ENCODE data around the gene PSMA1.

PSMA1 gene

GRCh38 chr11:14554959-14555358, 34.8 kb upstream of the PSMA1 start:
- Histone ChIP-seq H3K4me1 (ENCODE audit: control extremely low read depth in 1 of 4, control insufficient read depth in 4 of 4, insufficient read depth in 4 of 4, low read length in 3 of 4) (peaks cover 0 to 17% (median 5%) of the 10 kb centered on the region in 4 experiments), H3K4me3 (ENCODE audit: control insufficient read depth in 1 of 7, extremely low read depth in 1 of 7, insufficient read depth in 4 of 7, low read depth in 2 of 7, low read length in 6 of 7) (no peak overlapping the region), H3K36me3 (ENCODE audit: control insufficient read depth in 4 of 4, insufficient read depth in 4 of 4, low read length in 3 of 4) (no peaks in the 10 kb centered on the region), H3K27me3 (replicated peaks in 2 of 5; ENCODE audit: control insufficient read depth in 4 of 5, insufficient read depth in 5 of 5, low read length in 4 of 5) (peaks cover 0 to 3% (median 0%) of the 10 kb centered on the region in 5 experiments), H3K9me3 (ENCODE audit: control extremely low read depth in 1 of 5, control insufficient read depth in 4 of 5, insufficient read depth in 2 of 5, low read depth in 1 of 5, low read length in 4 of 5) (peaks cover 0 to 2% (median 0%) of the 10 kb centered on the region in 5 experiments), H3K27ac (ENCODE audit: insufficient read depth in 1 of 2, low read depth in 1 of 2, low read length in 2 of 2, poor library complexity in 1 of 2, severe bottlenecking in 2 of 2) (no peak overlapping the region)
- 0% methylated on average over 2 of the region's 2 CpGs for WGBS (ENCODE audit: insufficient coverage)
- DNase-seq = peak; percentile 9 to 64 (median 59)
- ChIA-PET CTCF (interaction anchor here (0.6 to 1.2 kb wide), 4 partner anchors 11 to 44 kb away, joined by 3 to 4 read pairs (median 4); no protein-coding TSS in a partner anchor), POLR2A (no interaction called here)

GRCh38 chr11:14552089-14552488, 31.9 kb upstream of the PSMA1 start:
- POLR2A ChIA-PET = interaction anchor here (0.6 kb wide), 1 partner anchor 29 kb away, joined by 5 read pairs; no protein-coding TSS in a partner anchor
- H3K9me3 ChIP-seq (ENCODE audit: control extremely low read depth in 1 of 5, control insufficient read depth in 4 of 5, insufficient read depth in 2 of 5, low read depth in 1 of 5, low read length in 4 of 5) = no peaks in the 10 kb centered on the region
- peaks cover 0 to 17% (median 5%) of the 10 kb centered on the region in 4 experiments for H3K4me1 ChIP-seq (ENCODE audit: control extremely low read depth in 1 of 4, control insufficient read depth in 4 of 4, insufficient read depth in 4 of 4, low read length in 3 of 4)
- H3K4me3 ChIP-seq (ENCODE audit: control insufficient read depth in 1 of 7, extremely low read depth in 1 of 7, insufficient read depth in 4 of 7, low read depth in 2 of 7, low read length in 6 of 7) = no peak overlapping the region
- no peak overlapping the region for H3K27ac ChIP-seq (ENCODE audit: insufficient read depth in 1 of 2, low read depth in 1 of 2, low read length in 2 of 2, poor library complexity in 1 of 2, severe bottlenecking in 2 of 2)
- WGBS (ENCODE audit: insufficient coverage) = 96% methylated on average over 4 of the region's 4 CpGs
- H3K27me3 ChIP-seq (replicated peaks in 2 of 5; ENCODE audit: control insufficient read depth in 4 of 5, insufficient read depth in 5 of 5, low read length in 4 of 5) = peaks cover 0 to 7% (median 0%) of the 10 kb centered on the region in 5 experiments
- DNase-seq = no peak
- CTCF ChIA-PET = interaction anchor here (1.0 to 1.2 kb wide), 2 partner anchors 9 to 42 kb away, joined by 3 read pairs; no protein-coding TSS in a partner anchor
- no peaks in the 10 kb centered on the region for H3K36me3 ChIP-seq (ENCODE audit: control insufficient read depth in 4 of 4, insufficient read depth in 4 of 4, low read length in 3 of 4)

GRCh38 chr11:14551380-14551779, 31.2 kb upstream of the PSMA1 start:
- POLR2A ChIA-PET = no interaction called here
- peaks cover 0 to 9% (median 0%) of the 10 kb centered on the region in 5 experiments for H3K27me3 ChIP-seq (replicated peaks in 2 of 5; ENCODE audit: control insufficient read depth in 4 of 5, insufficient read depth in 5 of 5, low read length in 4 of 5)
- no peak overlapping the region for H3K27ac ChIP-seq (ENCODE audit: insufficient read depth in 1 of 2, low read depth in 1 of 2, low read length in 2 of 2, poor library complexity in 1 of 2, severe bottlenecking in 2 of 2)
- WGBS (ENCODE audit: insufficient coverage) = 100% methylated on average over 1 of the region's 2 CpGs
- DNase-seq = no peak
- H3K4me3 ChIP-seq (ENCODE audit: control insufficient read depth in 1 of 7, extremely low read depth in 1 of 7, insufficient read depth in 4 of 7, low read depth in 2 of 7, low read length in 6 of 7) = no peak overlapping the region
- H3K9me3 ChIP-seq (ENCODE audit: control extremely low read depth in 1 of 5, control insufficient read depth in 4 of 5, insufficient read depth in 2 of 5, low read depth in 1 of 5, low read length in 4 of 5) = no peaks in the 10 kb centered on the region
- CTCF ChIA-PET = interaction anchor here (1.0 kb wide), 1 partner anchor 10 kb away, joined by 3 read pairs; no protein-coding TSS in a partner anchor
- H3K4me1 ChIP-seq (ENCODE audit: control extremely low read depth in 1 of 4, control insufficient read depth in 4 of 4, insufficient read depth in 4 of 4, low read length in 3 of 4) = peaks cover 0 to 17% (median 5%) of the 10 kb centered on the region in 4 experiments
- no peaks in the 10 kb centered on the region for H3K36me3 ChIP-seq (ENCODE audit: control insufficient read depth in 4 of 4, insufficient read depth in 4 of 4, low read length in 3 of 4)

GRCh38 chr11:14549891-14550290, 29.7 kb upstream of the PSMA1 start:
- Histone ChIP-seq H3K4me3 (ENCODE audit: control insufficient read depth in 1 of 7, extremely low read depth in 1 of 7, insufficient read depth in 4 of 7, low read depth in 2 of 7, low read length in 6 of 7) (no peak overlapping the region), H3K27me3 (replicated peaks in 2 of 5; ENCODE audit: control insufficient read depth in 4 of 5, insufficient read depth in 5 of 5, low read length in 4 of 5) (peaks cover 0 to 9% (median 0%) of the 10 kb centered on the region in 5 experiments), H3K36me3 (ENCODE audit: control insufficient read depth in 4 of 4, insufficient read depth in 4 of 4, low read length in 3 of 4) (no peaks in the 10 kb centered on the region), H3K4me1 (ENCODE audit: control extremely low read depth in 1 of 4, control insufficient read depth in 4 of 4, insufficient read depth in 4 of 4, low read length in 3 of 4) (peaks cover 0 to 16% (median 7%) of the 10 kb centered on the region in 4 experiments), H3K9me3 (ENCODE audit: control extremely low read depth in 1 of 5, control insufficient read depth in 4 of 5, insufficient read depth in 2 of 5, low read depth in 1 of 5, low read length in 4 of 5) (no peaks in the 10 kb centered on the region), H3K27ac (ENCODE audit: insufficient read depth in 1 of 2, low read depth in 1 of 2, low read length in 2 of 2, poor library complexity in 1 of 2, severe bottlenecking in 2 of 2) (no peak overlapping the region)
- CTCF ChIA-PET = no interaction called here
- no CpG with 5 or more reads among the region's 4 CpGs for WGBS (ENCODE audit: insufficient coverage)
- POLR2A ChIA-PET = no interaction called here
- DNase-seq = no peak

- Histone ChIP-seq H3K27ac (ENCODE audit: insufficient read depth in 1 of 2, low read depth in 1 of 2, low read length in 2 of 2, poor library complexity in 1 of 2, severe bottlenecking in 2 of 2) (no peak overlapping the region), H3K27me3 (replicated peaks in 2 of 5; ENCODE audit: control insufficient read depth in 4 of 5, insufficient read depth in 5 of 5, low read length in 4 of 5) (peaks cover 0 to 11% (median 1%) of the 10 kb centered on the region in 5 experiments), H3K4me3 (ENCODE audit: control insufficient read depth in 1 of 7, extremely low read depth in 1 of 7, insufficient read depth in 4 of 7, low read depth in 2 of 7, low read length in 6 of 7) (no peak overlapping the region), H3K36me3 (ENCODE audit: control insufficient read depth in 4 of 4, insufficient read depth in 4 of 4, low read length in 3 of 4) (no peaks in the 10 kb centered on the region), H3K4me1 (ENCODE audit: control extremely low read depth in 1 of 4, control insufficient read depth in 4 of 4, insufficient read depth in 4 of 4, low read length in 3 of 4) (peaks cover 0 to 25% (median 4%) of the 10 kb centered on the region in 4 experiments), H3K9me3 (ENCODE audit: control extremely low read depth in 1 of 5, control insufficient read depth in 4 of 5, insufficient read depth in 2 of 5, low read depth in 1 of 5, low read length in 4 of 5) (no peaks in the 10 kb centered on the region)
- 83% methylated on average over 2 of the region's 2 CpGs for WGBS (ENCODE audit: insufficient coverage)
- no peak for DNase-seq
- ChIA-PET POLR2A (no interaction called here), CTCF (interaction anchor here (0.8 to 1.2 kb wide), 4 partner anchors 9 to 14 kb away, joined by 3 read pairs; no protein-coding TSS in a partner anchor)
Measured at GRCh38 chr11:14547440-14547839, 27.3 kb upstream of the PSMA1 start.

- CTCF ChIA-PET = interaction anchor here (1.2 kb wide), 1 partner anchor 9 kb away, joined by 3 read pairs; no protein-coding TSS in a partner anchor
- no peak for DNase-seq
- H3K9me3 ChIP-seq (ENCODE audit: control extremely low read depth in 1 of 5, control insufficient read depth in 4 of 5, insufficient read depth in 2 of 5, low read depth in 1 of 5, low read length in 4 of 5) = no peaks in the 10 kb centered on the region
- peaks cover 0 to 32% (median 4%) of the 10 kb centered on the region in 4 experiments for H3K4me1 ChIP-seq (ENCODE audit: control extremely low read depth in 1 of 4, control insufficient read depth in 4 of 4, insufficient read depth in 4 of 4, low read length in 3 of 4)
- H3K27ac ChIP-seq (ENCODE audit: insufficient read depth in 1 of 2, low read depth in 1 of 2, low read length in 2 of 2, poor library complexity in 1 of 2, severe bottlenecking in 2 of 2) = no peak overlapping the region
- peaks cover 0 to 12% (median 5%) of the 10 kb centered on the region in 5 experiments for H3K27me3 ChIP-seq (replicated peaks in 2 of 5; ENCODE audit: control insufficient read depth in 4 of 5, insufficient read depth in 5 of 5, low read length in 4 of 5)
- no peaks in the 10 kb centered on the region for H3K36me3 ChIP-seq (ENCODE audit: control insufficient read depth in 4 of 4, insufficient read depth in 4 of 4, low read length in 3 of 4)
- H3K4me3 ChIP-seq (ENCODE audit: control insufficient read depth in 1 of 7, extremely low read depth in 1 of 7, insufficient read depth in 4 of 7, low read depth in 2 of 7, low read length in 6 of 7) = no peak overlapping the region
- POLR2A ChIA-PET = no interaction called here
Measured at GRCh38 chr11:14546672-14547071, 26.5 kb upstream of the PSMA1 start.

- CTCF ChIA-PET = interaction anchor here (0.6 to 1.6 kb wide), 4 partner anchors 12 to 1764 kb away, joined by 3 to 5 read pairs (median 3); no protein-coding TSS in a partner anchor
- Histone ChIP-seq H3K4me1 (ENCODE audit: control extremely low read depth in 1 of 4, control insufficient read depth in 4 of 4, insufficient read depth in 4 of 4, low read length in 3 of 4) (peaks cover 0 to 47% (median 4%) of the 10 kb centered on the region in 4 experiments), H3K9me3 (ENCODE audit: control extremely low read depth in 1 of 5, control insufficient read depth in 4 of 5, insufficient read depth in 2 of 5, low read depth in 1 of 5, low read length in 4 of 5) (no peaks in the 10 kb centered on the region), H3K27me3 (replicated peaks in 2 of 5; ENCODE audit: control insufficient read depth in 4 of 5, insufficient read depth in 5 of 5, low read length in 4 of 5) (peaks cover 0 to 24% (median 8%) of the 10 kb centered on the region in 5 experiments), H3K4me3 (ENCODE audit: control insufficient read depth in 1 of 7, extremely low read depth in 1 of 7, insufficient read depth in 4 of 7, low read depth in 2 of 7, low read length in 6 of 7) (no peak overlapping the region), H3K27ac (ENCODE audit: insufficient read depth in 1 of 2, low read depth in 1 of 2, low read length in 2 of 2, poor library complexity in 1 of 2, severe bottlenecking in 2 of 2) (no peak overlapping the region), H3K36me3 (ENCODE audit: control insufficient read depth in 4 of 4, insufficient read depth in 4 of 4, low read length in 3 of 4) (no peaks in the 10 kb centered on the region)
- POLR2A ChIA-PET = no interaction called here
- WGBS (ENCODE audit: insufficient coverage) = no CpG with 5 or more reads among the region's 3 CpGs
- peak in 2 of 3 donors; percentile 57 to 59 for DNase-seq
Measured at GRCh38 chr11:14544611-14545010, 24.4 kb upstream of the PSMA1 start.
